Gastroesophageal sphincter (tissue), 3 donors: ENCODE measurements around the gene ZDHHC3.

Experiments
- CTCF ChIP-seq, 4 experiments: fragments of 200-600 bp in 2 of 4; fragments of 450-650 bp in 2 of 4; sonication (generic) in 1 of 4; IDR thresholded peaks; one replicate each; pipeline ENCODE4 v1.5.1; 2017 to 2019; ENCODE audit warnings: antibody characterized with exemption in 4 of 4, mild to moderate bottlenecking in 2 of 4, moderate library complexity in 2 of 4
- POLR2A ChIP-seq, 2 donors: fragments of 450-650 bp; IDR thresholded peaks; one replicate each; pipeline ENCODE4 v1.6.1; 2017; ENCODE audit warnings: antibody characterized with exemption in 2 of 2, mild to moderate bottlenecking in 2 of 2, moderate library complexity in 1 of 2

- TF ChIP-seq CTCF (IDR thresholded peaks at IDR 0.05) = no peak
- TF ChIP-seq POLR2A (IDR thresholded peaks at IDR 0.05) = no peak
Observed at GRCh38 chr3:44957986-44958385, 18.0 kb downstream of the ZDHHC3 start.
